MM.1S (cell line): Measurements from ENCODE around the gene LRRC27.

ENCODE experiments used
- EZH2 ChIP-seq: fragments of 300-600 bp; sonication (generic); optimal IDR thresholded peaks from 2 replicates; pipeline ENCODE3; 2017; ENCODE audit warnings: low read depth, mild to moderate bottlenecking, antibody characterized with exemption, low read length, mixed read lengths
- TF ChIP-seq, protein P1 (sequence below): fragments of 300-600 bp; sonication (generic); IDR thresholded peaks from 2 replicates; pipeline ENCODE4 v1.5.1; 2016; ENCODE audit warnings: antibody characterized with exemption, low read length, mixed read lengths

DNA sequence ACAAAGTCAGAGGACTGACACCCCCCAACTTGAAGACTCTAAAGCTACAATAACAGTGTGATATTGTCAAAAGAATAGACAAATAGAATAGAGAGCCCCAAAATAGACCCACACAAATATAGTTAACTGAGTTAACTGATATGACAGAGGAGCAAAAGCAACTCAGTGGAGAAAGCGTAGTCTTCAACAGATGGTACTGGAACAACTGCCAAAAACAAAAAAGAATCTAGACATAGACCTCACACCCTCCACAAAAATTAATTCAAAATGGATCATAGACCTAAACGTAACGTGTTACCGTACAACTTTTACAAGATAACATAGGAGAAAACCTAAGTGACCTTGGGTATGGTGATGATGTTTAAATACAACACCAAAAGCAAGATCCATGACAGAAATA lies 36.4 kb downstream of the LRRC27 start:
- TF ChIP-seq, protein P1, sequence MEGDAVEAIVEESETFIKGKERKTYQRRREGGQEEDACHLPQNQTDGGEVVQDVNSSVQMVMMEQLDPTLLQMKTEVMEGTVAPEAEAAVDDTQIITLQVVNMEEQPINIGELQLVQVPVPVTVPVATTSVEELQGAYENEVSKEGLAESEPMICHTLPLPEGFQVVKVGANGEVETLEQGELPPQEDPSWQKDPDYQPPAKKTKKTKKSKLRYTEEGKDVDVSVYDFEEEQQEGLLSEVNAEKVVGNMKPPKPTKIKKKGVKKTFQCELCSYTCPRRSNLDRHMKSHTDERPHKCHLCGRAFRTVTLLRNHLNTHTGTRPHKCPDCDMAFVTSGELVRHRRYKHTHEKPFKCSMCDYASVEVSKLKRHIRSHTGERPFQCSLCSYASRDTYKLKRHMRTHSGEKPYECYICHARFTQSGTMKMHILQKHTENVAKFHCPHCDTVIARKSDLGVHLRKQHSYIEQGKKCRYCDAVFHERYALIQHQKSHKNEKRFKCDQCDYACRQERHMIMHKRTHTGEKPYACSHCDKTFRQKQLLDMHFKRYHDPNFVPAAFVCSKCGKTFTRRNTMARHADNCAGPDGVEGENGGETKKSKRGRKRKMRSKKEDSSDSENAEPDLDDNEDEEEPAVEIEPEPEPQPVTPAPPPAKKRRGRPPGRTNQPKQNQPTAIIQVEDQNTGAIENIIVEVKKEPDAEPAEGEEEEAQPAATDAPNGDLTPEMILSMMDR = no peak
- TF ChIP-seq EZH2 = no peak
